Urinary bladder (tissue), 4 donors: ENCODE results near the gene HTR7. TPM values are rescaled to one million over a fixed set of nuclear protein-coding genes. Genes with fewer than 3 reads are reported as not detected.

Experiments used
- DNase-seq: peaks from one replicate; pipeline ENCODE4 v3.0.0-alpha.2; 2015; ENCODE audit errors: extremely low spot score
- H3K27ac ChIP-seq: one replicate; pipeline ENCODE4 v1.5.1; 2013; ENCODE audit warnings: low read depth, mild to moderate bottlenecking, moderate library complexity
- H3K36me3 ChIP-seq: one replicate; pipeline ENCODE4 v1.6.1; 2013; ENCODE audit warnings: mild to moderate bottlenecking, moderate library complexity; ENCODE audit not compliant: insufficient read depth
- H3K4me1 ChIP-seq: one replicate; pipeline ENCODE4 v1.6.1; 2013; ENCODE audit warnings: mild to moderate bottlenecking, moderate library complexity; ENCODE audit not compliant: insufficient read depth
- H3K4me3 ChIP-seq: one replicate; pipeline ENCODE4 v1.5.1; 2013; ENCODE audit warnings: low read depth, low read length
- WGBS: extraction: QIAGEN DNeasy Blood & Tissue Kit; methylation state at CpG from one replicate; pipeline ENCODE4 v1.1.7; 2013; 5-methylcytosine and 5-hydroxymethylcytosine counted together
- polyA plus RNA-seq: library from polyadenylated mRNA; stranded (reverse); fragments of 200-250 nt; gene quantifications from one replicate; pipeline ENCODE4 v1.2.3, GENCODE V29; 2013
- total RNA-seq: library from RNA; depleted of rRNA; stranded (reverse); fragments of >200 nt; gene quantifications from one replicate; pipeline ENCODE4 v1.2.3, GENCODE V29; 2014
- donor health status: healthy with polysubstance abuse.
- donor health status: healthy.

HTR7 gene
- total and polyA plus RNA-seq, 2 donors = 2.1 to 2.2 TPM

GRCh38 chr10:90779548-90779947 lies 78.3 kb downstream of the HTR7 start:
- Histone ChIP-seq H3K36me3 (no peaks in the 10 kb centered on the region), H3K27ac (no peak overlapping the region), H3K4me1 (no peaks in the 10 kb centered on the region), H3K4me3 (no peak overlapping the region)
- no peak for DNase-seq
- 79% methylated on average over 3 of the region's 3 CpGs for WGBS

DNA sequence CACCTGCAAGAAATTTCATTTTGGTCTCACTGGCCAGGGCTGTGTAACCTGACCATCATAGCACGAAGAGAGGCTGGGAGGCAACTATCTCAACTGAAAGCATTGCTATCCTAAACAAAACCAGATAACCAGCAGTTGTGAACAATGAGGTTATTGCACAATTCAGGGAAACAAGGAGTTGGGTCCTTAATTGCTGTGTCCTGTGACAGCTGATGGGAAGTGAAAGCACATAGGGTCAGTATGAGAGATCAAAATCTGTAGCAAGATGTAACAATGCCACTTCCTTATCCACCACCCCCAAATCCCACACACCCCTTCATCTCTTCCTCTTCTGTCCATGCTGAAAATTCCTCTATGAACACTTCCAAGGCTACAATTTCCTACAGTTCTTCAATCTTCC lies 80.2 kb downstream of the HTR7 start:
- Histone ChIP-seq H3K27ac (no peak overlapping the region), H3K4me3 (no peak overlapping the region), H3K36me3 (no peaks in the 10 kb centered on the region), H3K4me1 (no peaks in the 10 kb centered on the region)
- 78% methylated on average over 1 of the region's 1 CpG for WGBS
- no peak for DNase-seq

DNA sequence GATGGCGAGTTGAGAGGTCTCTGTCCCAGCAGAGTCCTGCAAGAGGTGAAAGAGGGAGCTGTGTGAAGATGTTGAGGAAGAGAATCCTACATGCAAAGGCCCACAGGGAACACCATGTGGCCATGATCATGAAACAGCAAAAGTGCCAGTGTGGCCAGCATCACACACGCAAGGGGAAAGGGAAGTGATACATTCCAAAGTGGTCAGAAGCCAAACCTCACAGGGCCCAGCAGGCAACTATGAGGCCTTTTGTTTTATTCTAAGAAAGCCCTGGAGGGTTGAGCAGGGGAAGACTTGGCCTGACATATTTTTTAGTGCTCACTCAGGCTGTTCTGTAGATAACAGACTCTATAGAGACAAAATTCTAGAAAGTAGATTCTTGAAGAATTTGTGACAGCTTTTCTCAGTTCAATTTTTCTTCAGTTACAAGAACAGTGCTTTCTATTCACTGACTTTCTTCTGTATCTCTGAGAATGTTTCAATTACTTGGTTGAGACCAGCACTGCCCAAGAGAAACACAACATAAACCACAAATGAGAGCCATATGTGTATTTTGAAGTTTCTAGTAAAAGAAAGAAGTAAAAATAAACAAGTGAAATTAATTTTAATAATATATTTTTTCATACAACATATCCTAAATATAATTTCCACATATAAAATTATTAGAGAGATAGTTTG lies 82.3 kb downstream of the HTR7 start:
- H3K4me1 ChIP-seq = no peaks in the 10 kb centered on the region
- H3K27ac ChIP-seq = no peak overlapping the region
- no peaks in the 10 kb centered on the region for H3K36me3 ChIP-seq
- no peak overlapping the region for H3K4me3 ChIP-seq
- DNase-seq = no peak
- 77% methylated on average over 2 of the region's 2 CpGs for WGBS

DNA sequence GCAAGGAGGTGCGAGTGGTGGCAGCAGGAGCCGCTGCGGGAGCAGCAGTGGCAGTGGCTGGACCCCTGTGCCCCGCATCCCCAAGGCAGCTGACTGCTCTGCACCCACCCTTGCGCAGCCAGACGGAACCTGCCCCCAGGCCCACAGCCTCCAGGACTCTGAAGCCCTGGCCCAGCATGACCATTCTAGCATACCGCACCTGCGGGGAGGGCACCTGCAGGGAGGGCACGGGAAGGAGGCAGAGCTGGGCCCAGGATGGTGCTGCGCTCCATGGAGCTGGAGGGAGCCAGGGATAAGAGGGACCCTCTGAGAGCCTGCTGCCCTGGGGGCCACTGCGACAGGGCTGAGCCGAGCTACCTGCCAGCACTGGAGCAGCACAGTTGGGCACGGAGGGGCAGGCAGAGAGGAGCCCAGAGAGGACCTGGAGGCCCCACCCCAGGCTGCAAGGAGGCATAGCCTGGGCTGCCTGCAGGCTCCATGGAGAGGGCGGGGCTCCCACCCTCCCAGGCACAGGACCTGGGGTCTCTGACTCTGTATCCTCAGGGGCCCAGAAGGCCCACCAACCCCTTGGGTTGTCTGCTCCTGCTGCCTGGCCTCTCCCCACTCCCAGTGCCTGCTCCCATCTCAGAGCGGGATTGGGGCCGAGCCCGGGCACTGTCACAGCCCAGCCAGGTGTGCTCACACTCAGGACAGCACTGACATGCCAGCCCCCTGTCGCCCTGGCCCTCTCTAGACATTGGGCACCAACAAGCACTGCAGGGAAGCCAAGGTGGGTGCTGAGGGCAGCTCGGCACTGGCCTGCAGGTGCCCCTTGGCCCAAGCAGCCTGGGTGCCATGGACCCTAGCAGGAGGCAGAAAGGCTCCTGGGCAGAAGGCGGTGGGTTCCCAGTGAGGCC lies 87.6 kb downstream of the HTR7 start:
- H3K4me1 ChIP-seq = no peaks in the 10 kb centered on the region
- WGBS = 96% methylated on average over 20 of the region's 20 CpGs
- H3K36me3 ChIP-seq = no peaks in the 10 kb centered on the region
- H3K27ac ChIP-seq = no peak overlapping the region
- no peak overlapping the region for H3K4me3 ChIP-seq
- no peak for DNase-seq

- WGBS = 53% methylated on average over 4 of the region's 4 CpGs
- DNase-seq = no peak
- H3K36me3 ChIP-seq = no peaks in the 10 kb centered on the region
- no peak overlapping the region for H3K27ac ChIP-seq
- H3K4me3 ChIP-seq = no peak overlapping the region
- H3K4me1 ChIP-seq = no peaks in the 10 kb centered on the region
Measured at GRCh38 chr10:90751107-90751997, 106.5 kb downstream of the HTR7 start.

GRCh38 chr10:90746829-90747228 lies 111.0 kb downstream of the HTR7 start:
- 86% methylated on average over 3 of the region's 3 CpGs for WGBS
- Histone ChIP-seq H3K27ac (no peak overlapping the region), H3K36me3 (no peaks in the 10 kb centered on the region), H3K4me1 (no peaks in the 10 kb centered on the region), H3K4me3 (no peak overlapping the region)
- DNase-seq = no peak

DNA sequence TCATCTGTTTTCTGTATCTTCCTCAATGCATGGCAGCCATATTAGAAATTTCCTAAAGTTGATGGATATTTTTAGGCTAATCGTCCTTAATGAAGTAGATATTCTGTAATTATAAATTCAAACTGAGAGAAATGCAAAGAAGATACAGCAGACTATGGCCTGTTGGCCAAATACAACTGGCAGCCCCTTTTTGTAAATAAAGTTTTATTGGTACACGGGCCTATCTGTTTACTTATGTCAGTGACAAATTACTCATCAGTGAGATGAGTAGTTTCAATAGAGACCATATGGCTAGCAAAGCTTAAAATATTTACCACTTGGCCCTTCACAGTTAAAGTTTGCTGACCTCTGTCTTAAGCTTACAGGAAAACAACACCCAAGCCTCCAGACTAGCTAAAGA lies 112.3 kb downstream of the HTR7 start:
- no peak for DNase-seq
- H3K27ac ChIP-seq = no peak overlapping the region
- no peaks in the 10 kb centered on the region for H3K4me1 ChIP-seq
- no peak overlapping the region for H3K4me3 ChIP-seq
- WGBS = 23% methylated on average over 2 of the region's 2 CpGs
- no peaks in the 10 kb centered on the region for H3K36me3 ChIP-seq

DNA sequence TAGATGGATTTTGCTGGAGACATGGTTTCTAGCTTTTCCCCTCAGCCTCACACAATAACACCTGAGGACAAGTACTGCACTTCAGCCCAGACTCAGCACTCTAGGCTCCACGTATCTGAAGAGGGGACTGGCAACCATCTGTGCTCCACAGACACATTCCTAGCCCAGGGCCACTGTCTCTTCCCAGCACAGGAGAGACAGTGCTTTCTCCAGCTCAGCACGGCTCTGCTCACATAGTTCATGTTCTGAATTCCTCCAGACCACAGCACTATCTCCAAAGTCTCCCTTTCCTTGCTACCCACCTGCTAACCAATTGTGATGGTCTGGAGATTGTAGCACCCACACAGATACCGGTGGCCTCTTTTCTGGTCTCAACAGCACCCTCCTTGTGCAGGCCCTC lies 114.5 kb downstream of the HTR7 start:
- Histone ChIP-seq H3K4me1 (no peaks in the 10 kb centered on the region), H3K27ac (no peak overlapping the region), H3K36me3 (no peaks in the 10 kb centered on the region), H3K4me3 (no peak overlapping the region)
- DNase-seq = no peak
- WGBS = 90% methylated on average over 3 of the region's 3 CpGs

- Histone ChIP-seq H3K36me3 (no peaks in the 10 kb centered on the region), H3K4me3 (no peak overlapping the region), H3K4me1 (no peaks in the 10 kb centered on the region), H3K27ac (no peak overlapping the region)
- 87% methylated on average over 3 of the region's 3 CpGs for WGBS
- no peak for DNase-seq
Measured at GRCh38 chr10:90741926-90742565, 115.8 kb downstream of the HTR7 start.

DNA sequence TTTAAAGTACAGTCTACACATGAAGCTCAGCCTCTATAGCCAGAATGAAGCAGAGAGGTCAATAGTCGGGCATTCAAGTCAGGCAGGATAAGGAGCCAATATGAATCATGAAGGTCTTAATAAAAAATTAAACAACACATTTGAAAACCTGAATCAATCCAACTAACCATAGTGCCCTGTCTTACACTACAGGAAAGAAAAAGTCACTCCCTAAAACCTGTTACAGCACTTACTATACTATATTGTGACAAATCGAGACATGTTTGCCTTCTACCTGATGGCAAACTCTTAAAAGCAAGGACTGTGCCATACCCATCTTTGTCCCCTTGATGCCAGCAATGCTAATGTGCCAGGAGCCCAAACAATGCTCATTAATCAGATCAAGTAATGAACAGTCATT lies 117.6 kb downstream of the HTR7 start:
- Histone ChIP-seq H3K4me1 (no peaks in the 10 kb centered on the region), H3K36me3 (no peaks in the 10 kb centered on the region), H3K27ac (no peak overlapping the region), H3K4me3 (no peak overlapping the region)
- 81% methylated on average over 2 of the region's 2 CpGs for WGBS
- DNase-seq = no peak

- DNase-seq = no peak
- WGBS = 44% methylated on average over 2 of the region's 2 CpGs
- Histone ChIP-seq H3K4me3 (no peak overlapping the region), H3K27ac (no peak overlapping the region), H3K4me1 (no peaks in the 10 kb centered on the region), H3K36me3 (no peaks in the 10 kb centered on the region)
Measured at GRCh38 chr10:90738885-90739284, 119.0 kb downstream of the HTR7 start.

DNA sequence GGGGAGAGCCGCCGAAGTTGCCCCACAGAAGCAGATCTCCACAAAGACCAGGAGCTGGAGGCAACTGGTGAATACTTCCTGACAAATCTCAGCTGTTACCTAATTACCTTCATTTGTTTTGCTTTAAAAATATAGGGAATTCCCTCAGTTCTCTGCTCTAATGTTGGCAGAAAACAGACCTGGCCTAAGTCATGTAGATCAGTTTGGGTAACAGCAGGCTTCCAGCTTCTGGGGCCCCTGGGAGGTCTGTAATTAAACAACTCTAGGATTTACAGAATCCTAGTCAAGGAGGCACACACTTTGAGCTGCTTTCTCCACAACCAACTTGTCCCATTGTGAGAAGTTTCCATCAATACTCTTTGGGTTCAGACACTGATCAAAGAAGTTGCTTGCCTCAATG lies 123.4 kb downstream of the HTR7 start:
- Histone ChIP-seq H3K4me3 (no peak overlapping the region), H3K4me1 (no peaks in the 10 kb centered on the region), H3K36me3 (no peaks in the 10 kb centered on the region), H3K27ac (no peak overlapping the region)
- no peak for DNase-seq
- WGBS = 77% methylated on average over 2 of the region's 2 CpGs

GRCh38 chr10:90732581-90732980 lies 125.3 kb downstream of the HTR7 start:
- no peaks in the 10 kb centered on the region for H3K36me3 ChIP-seq
- no peak for DNase-seq
- no peak overlapping the region for H3K27ac ChIP-seq
- no peaks in the 10 kb centered on the region for H3K4me1 ChIP-seq
- H3K4me3 ChIP-seq = no peak overlapping the region
- 78% methylated on average over 3 of the region's 3 CpGs for WGBS
